T follicular helper cell (primary cell): ENCODE results near the gene ADGRA3.

Experiments used
- DNase-seq: peaks from one replicate; pipeline ENCODE4 v3.0.0-alpha.2; 2020; ENCODE audit warnings: low read depth
- total RNA-seq, 2 experiments: gene quantifications; one replicate each; lab custom pipeline; 2026; lab: John Stamatoyannopoulos, UW

Gene ADGRA3, protein sequence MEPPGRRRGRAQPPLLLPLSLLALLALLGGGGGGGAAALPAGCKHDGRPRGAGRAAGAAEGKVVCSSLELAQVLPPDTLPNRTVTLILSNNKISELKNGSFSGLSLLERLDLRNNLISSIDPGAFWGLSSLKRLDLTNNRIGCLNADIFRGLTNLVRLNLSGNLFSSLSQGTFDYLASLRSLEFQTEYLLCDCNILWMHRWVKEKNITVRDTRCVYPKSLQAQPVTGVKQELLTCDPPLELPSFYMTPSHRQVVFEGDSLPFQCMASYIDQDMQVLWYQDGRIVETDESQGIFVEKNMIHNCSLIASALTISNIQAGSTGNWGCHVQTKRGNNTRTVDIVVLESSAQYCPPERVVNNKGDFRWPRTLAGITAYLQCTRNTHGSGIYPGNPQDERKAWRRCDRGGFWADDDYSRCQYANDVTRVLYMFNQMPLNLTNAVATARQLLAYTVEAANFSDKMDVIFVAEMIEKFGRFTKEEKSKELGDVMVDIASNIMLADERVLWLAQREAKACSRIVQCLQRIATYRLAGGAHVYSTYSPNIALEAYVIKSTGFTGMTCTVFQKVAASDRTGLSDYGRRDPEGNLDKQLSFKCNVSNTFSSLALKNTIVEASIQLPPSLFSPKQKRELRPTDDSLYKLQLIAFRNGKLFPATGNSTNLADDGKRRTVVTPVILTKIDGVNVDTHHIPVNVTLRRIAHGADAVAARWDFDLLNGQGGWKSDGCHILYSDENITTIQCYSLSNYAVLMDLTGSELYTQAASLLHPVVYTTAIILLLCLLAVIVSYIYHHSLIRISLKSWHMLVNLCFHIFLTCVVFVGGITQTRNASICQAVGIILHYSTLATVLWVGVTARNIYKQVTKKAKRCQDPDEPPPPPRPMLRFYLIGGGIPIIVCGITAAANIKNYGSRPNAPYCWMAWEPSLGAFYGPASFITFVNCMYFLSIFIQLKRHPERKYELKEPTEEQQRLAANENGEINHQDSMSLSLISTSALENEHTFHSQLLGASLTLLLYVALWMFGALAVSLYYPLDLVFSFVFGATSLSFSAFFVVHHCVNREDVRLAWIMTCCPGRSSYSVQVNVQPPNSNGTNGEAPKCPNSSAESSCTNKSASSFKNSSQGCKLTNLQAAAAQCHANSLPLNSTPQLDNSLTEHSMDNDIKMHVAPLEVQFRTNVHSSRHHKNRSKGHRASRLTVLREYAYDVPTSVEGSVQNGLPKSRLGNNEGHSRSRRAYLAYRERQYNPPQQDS (N-terminal part only)
- total RNA-seq: 0.42 to 3.0 reads per million in 2 experiments

DNA sequence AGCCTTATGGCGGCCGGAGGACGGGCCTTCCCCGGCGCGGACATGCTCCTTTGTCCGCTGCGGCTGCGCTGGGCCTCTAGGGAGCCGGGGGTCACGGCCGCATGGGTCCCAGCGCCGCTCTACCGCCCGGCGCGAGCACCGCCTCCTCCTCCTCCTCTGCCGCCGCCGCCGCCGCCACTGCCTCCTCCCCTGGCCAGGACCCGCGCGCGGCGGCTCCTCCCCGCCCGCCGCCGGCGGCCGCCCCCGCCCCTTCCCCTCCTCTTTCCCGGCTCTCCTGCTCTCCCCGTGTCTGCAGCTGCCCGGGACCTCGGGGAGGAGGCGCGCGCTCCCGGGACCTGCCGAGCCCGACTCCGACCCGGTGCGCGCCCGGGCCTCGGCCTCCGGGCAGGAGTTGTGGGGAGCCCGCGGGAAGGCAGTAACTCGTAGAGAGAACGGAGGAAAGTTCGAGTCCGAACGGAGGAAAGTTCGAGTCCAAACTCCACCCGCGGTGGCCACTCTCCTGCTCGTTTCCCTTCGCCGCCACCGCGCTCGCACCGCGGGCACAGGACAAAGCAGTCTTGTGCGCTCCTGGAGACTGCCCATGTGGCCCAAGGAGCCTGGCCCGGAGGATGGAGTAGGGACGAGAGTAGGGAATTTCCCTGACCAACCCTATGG lies at the start of gene ADGRA3:
Gene ADGRA3 (minus strand): TSS at position 179 of the 654 bp plus-strand sequence. CDS start 282 bp downstream, outside the sequence.
- no peak for DNase-seq

DNA sequence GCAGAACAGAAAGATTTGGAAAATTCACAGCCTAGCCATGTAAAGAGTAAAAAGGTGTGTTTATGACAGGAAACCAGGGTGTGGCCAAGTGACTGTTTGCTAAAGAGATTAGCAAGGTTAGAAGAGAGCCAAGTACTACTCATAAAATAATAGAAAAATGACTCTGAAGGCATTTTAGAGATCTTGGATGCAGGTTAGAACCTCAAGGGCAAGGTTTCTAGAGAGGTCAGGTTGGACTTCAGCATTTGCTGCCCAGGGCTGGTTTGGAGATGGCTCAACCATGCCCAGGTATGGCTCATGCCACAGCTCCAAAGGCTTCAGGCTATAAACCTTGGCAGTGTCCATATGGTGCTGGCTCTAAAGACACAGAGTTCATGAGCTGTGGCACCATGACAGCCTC lies 40.6 kb upstream of the ADGRA3 start:
- no peak for DNase-seq

DNA sequence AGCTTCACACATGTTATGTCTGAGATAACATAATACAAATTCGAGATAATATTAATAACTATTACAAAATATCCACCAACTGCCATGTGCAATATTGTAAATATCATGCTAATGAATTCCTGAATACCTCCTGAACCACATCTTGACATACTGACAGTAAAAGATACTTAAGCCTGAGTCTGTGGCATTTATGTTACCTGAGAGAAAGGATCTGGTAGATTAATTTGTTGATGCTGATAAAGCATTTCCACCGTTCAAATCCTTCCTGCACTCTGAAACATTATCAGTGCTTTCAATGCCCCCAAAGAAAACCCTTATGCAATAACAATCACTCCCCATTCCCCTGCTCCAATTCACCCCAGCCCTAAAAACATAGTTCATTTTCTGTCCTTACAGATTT lies 38.8 kb upstream of the ADGRA3 start:
- no peak for DNase-seq

DNA sequence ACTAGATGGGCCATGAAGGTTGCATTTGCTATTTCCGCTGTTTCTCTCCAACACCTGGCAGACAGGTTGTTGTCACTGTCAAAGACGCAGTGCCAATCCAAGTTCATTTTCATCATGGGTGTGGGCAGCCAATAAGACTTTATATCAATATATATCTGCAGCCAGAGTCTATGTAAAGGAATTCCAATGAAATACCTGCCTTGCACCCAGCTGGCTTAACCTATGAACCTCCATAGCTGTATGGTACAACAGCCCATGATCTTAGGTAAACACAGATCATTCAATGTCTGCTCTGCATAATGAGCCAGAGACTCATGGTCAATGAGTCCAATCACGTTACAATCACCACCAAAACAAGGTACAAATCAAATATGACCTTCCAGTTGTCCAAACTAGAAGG lies 37.7 kb upstream of the ADGRA3 start:
- DNase-seq: no peak

DNA sequence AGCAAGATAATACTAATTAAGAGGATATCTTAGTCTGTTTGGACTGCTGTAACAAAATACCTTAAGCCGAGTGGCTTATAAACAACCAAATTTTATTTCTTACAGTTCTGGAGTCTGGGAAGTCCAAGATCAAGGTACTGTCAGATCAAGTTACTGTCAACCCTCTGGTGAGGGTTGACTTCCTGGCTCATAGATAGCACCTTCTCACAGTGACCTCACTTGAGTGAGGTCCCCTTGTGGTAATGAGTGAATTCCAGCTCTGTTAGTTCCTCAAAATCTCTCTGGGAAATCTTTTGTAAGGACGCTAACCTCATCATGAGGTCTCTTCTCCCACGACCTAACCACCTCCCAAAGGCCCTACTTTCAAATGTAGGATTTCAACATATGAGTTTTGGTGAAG lies 36.9 kb upstream of the ADGRA3 start:
- DNase-seq: no peak

DNA sequence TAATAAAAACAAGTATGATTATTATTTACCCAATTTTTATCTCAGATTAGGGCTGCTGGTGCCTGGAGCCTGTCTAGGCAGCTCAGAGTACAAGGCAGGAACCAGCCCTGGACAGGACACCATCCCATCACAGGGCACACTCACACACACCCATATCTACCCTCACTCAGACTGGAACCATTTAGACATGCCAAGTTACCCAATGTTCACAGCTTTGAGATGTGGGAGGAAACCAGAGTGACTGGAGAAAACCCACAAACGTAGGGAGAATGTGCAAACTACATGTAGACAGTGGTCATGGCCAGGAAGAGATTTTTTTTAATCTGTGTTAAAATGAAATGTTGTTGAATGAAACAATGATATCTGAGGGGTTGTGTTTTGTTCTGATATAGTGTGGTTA lies 35.7 kb upstream of the ADGRA3 start:
- no peak for DNase-seq

DNA sequence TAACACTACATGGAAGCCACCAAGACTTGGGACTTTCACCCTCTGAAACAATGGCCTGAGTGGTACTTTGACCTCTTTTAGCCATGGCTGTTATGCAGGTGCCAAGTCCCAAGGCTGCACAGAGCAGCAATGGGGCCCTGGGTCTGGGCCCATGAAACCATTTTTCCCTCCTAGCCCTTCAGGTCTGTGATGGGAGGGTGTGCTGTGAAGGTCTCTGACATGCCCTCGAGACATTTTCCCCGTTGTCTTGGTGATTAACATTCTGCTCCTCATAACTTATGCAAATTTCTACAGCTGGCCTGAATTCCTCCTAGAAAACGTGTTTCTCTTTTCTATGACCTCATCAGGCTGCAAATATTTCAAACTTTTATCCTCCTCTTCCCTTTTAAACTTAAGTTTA lies 30.4 kb upstream of the ADGRA3 start:
- no peak for DNase-seq

DNA sequence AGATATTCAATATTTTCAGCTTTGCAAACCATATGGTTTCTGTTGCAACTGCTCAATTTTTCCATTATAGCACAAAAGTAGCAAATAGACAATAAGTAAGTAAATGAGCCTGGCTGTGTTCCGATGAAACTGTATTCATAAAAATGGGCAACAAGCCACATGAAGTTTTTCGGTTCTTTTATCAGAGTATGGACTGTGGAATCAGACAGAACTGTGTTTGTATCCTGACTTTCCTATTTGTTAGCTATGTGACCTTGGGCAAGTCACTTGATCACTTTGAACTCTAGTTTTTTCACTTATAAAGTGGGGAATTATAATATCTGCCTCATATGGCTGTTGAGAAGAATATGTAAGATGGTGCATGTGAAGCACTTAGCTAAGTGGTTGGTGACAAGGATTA lies 23.4 kb upstream of the ADGRA3 start:
- no peak for DNase-seq

DNA sequence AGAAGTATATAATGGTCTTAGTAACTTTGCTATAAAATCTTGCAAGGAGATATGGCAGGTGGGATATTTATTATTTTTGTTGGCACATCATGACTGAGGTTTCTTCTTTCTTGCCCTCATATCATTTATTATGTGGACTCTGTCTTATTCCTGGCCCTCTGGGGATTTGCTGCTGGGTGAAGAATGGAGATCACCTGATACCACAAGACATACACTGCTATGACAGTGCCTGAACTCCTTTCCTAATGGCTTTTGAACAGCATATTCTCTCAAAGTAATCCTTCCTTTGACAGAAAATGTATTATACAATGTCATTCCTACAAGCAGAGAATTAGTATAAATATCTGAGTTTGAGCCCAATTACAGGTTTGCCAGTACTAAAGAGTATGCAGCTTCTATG lies 22.0 kb upstream of the ADGRA3 start:
- no peak for DNase-seq

DNA sequence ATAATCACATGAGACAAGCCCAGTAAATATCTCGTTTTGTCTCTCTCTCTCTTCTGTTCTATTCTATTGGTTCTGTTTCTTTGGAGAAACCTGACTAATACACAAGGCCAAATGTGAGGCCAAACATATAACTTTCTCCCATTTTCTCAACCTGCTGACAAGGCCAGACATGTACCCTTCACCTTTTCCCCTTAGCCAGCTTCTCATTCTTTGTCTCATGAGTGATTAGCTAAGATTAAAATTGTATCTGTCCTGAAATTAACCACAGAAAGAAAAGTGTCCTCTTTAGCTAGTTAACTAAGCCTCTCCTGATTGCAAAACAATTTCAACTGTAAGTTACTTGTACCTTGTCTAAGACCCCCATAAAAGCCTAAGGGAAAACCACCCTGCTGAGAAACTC lies 18.5 kb upstream of the ADGRA3 start:
- no peak for DNase-seq

DNA sequence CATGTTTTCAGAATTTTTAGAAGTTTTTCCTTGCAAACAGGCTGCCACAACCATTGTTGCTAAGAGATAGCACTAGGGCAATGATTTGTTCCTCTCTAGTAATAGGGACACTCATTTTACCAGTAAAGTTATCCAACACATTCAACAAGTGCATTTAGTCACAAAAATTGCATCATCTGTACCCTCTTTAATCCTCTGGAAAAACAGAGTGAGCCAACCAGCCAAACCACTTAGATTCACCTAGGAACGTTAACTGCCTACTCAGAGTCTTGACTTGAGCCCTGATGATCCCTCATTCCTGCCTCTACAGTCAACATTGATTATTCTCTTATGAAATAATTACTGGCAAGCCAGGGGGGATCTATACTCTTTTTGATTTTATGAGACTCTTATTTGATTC lies 17.0 kb upstream of the ADGRA3 start:
- no peak for DNase-seq

DNA sequence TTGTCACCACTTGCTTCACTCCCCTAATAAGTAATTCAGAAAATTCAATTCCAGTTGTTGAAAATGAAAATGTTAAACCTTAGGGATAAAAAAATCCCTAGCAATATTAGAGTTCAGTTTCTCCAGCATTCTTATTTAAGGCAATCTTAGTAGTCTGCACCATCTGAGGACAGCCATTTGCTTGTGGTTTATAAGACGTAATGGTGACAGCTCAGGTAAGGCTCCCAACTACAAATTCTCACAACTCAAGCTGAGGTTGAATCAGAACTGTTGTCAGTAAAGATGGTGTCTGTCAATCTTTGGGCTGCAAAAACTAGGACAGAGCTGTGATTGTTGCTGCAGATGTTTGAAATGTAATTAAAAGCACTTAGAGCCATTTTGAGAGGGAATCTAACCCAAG lies 16.3 kb upstream of the ADGRA3 start:
- DNase-seq: no peak

DNA sequence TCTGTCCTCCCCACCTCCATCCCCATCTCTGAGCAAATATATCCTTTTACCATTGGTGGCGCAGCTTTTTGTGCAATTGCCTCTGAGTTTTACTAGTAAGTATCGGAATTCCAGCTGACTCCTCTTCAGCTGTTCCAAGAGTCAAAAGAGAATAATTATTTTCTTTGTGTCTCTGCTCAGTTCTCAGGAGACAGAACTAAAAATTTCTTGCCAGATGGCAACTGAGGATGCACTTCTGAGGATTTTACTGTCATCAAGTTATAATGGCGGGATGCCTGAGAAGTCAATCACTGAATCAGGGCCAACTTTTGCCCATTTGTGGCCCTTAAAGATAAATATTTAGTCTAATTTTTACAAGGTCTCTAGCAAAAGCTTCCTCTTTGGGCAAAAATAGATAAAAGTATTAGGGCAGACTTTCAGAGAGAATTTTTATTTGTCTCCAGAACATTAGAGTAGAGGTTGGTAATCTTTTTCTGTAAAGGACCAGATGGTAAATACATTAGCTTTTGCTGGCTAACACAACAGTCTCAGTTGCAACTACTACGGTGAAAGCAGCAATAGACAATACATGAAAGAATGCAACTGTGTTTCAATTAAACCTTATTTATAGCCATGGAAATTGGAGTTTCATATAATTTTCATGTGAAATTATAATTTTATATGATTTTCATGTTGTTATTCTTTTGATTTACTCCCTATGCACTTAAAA lies 15.6 kb upstream of the ADGRA3 start:
- no peak for DNase-seq

DNA sequence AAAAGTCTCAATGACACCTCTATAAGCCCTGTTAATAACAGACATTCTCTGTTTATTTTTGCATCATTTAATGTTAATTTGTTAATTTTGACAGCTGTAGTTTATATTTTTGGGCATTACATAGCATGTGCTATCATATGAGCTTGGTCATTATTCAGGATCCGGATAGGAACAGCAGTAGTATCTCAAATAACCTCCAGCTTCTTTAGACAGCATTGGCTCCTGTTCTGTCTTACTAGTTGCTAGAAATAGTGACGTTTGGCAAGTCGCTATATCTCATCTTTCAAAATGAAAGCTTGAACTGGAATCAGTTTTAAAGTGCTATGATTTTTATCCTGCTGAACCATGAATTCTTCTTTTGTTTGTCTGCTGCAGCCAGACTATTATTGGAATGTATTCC lies 9.0 kb upstream of the ADGRA3 start:
- DNase-seq: no peak

DNA sequence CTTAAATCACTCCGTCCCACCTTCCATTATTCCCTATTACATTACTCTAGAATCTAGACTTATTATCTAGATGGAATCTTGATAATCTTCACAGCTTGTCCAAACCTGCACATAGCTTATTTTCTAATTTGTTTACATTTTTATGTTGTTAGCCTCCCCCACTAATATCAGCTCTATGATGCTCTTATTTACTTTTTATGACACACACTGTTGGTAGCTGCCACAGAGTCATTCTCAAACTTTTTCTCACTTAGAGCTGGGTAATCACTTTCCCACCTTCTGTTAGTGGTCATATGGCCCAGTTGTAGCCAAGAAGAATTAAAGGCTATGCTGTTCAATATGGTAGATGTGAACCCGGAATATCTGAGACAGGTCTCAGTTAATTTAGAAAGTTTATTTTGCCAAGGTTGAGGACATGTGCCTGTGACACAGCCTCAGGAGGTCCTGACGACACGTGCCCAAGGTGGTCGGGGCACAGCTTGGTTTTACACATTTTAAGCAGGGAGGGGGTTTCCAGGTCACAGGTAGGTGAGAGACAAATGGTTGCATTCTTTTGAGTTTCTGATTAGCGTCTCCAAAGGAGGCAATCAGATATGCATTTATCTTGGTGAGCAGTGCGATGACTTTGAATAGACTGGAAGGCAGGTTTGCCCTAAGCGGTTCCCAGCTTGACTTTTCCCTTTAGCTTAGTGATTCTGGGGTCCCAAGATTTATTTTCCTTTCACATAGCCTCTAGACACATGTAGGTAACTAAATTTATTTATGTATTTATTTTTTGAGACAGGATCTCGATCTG lies 7.0 kb upstream of the ADGRA3 start:
- DNase-seq: no peak

DNA sequence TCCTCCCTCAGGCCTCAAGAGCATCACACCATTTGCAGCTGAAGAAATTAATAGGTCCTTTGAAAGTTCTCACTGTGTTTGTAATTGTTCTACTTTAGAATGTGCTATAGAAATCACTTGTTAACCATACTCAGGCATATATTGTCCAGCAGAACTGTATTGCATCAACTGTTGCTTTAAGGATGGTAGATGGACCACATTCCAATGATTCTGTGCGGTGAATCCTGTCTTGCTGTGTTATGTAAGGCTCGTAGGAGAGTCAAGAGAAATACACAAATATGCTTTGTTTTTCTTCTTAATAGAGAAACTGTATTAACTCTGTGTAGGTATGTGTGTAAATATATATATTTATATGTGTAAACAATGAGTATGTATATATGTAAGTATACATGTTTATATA lies 6.3 kb upstream of the ADGRA3 start:
- DNase-seq: no peak

DNA sequence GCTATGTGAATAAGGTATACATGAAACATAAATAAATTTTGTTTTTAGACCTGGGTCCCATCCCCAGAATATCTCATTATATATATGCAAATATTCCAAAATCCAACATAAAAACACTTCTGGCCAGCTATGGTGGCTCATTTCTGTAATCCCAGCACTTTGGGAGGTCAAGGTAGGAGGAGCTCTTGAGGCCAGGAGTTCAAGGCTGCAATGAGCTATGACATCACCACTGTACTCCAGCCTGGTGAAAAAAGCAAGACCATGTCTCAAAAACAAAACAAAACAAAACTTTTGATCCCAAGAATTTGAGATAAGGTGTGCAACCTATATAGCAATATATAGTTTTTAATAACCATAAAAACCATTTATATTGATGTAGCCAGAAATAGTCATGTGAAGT lies 5.4 kb upstream of the ADGRA3 start:
- DNase-seq: no peak

DNA sequence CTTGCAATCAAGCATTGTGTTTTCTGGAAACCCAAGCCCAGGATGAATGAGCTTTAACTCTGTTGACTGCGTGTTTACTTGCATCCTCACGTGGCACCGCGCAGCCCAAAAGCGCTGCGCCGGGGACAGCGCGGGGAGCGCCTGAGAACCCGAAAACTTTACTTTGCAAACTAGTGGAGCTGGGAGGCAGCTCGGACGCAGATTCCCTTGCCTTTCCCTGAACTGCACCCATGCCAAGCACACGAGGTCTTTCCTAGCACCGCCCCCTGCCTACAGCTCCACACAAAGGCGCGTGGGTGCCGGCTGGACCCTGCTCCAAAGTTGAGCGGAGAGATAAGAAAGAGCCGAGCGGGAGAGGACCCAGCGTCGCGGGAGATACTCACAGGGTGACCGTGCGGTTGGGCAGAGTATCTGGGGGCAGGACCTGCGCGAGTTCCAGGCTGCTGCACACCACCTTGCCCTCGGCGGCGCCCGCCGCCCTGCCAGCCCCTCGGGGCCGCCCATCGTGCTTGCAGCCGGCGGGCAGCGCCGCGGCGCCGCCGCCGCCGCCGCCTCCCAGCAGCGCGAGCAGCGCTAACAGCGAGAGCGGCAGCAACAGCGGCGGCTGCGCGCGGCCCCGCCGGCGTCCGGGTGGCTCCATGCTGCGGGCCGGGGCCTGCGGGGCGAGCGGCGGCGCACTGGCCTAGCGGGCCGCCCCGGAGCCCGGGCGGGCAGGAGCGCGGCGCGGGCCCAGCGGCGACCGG lies 550 bp downstream of the ADGRA3 start:
- no peak for DNase-seq

DNA sequence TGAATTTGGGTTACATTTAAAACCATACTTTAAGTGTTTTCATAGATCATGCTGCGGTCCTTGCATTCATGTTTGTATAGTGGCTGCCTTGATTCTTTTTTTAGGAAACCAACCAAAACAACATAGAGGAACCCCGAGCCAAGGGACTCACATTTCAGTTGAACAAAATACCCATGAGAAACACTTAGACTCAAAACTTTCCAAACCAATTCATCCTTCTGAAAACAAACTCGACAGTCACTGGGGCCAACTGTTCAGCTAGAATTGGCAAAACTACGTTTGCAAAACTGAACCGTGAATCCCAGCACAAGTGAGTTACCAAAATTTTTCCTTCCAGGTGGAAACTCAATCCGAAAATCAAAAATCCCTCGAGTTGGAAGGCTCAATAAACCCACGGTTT lies 1.4 kb downstream of the ADGRA3 start:
- no peak for DNase-seq

DNA sequence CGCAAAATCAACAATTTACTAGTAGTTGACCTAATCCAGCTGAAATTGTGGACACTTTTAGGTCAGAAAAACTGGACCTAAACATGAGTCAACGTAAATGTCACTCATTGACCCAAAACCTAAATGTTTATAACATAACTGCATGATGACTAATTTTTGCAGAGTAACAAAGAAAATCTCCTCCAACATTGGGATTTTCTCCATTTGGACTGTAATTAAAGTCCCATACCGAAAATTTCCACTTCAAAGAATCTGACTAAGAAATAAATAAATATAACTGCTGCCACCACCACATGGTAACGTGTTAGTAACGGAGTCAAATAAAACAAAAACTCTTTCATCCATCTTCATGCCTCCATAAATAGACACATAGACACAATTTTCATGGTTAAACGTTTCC lies 1.9 kb downstream of the ADGRA3 start:
- DNase-seq: no peak
